Measurements from ENCODE around the gene UTF1. TPM values are rescaled to one million over a fixed set of nuclear protein-coding genes. Genes with fewer than 3 reads are reported as not detected.
A peak's percentile ranks its signal among the peaks of the same experiment; 100 is the strongest.

The UTF1 gene
- total RNA-seq, 2 experiments from 2014 or later = not detected

GRCh38 chr10:133247681-133248333 is 17.8 kb downstream of the UTF1 start:
- intact Hi-C loops (cut with micrococcal nuclease) = no loop called here
- H3K9me3 Mint-ChIP-seq = no peaks in the 10 kb centered on the region
- TF ChIP-seq CTCF (IDR thresholded peaks at IDR 0.05) = no peak
- POLR2A ChIA-PET = interaction anchor here (1.7 kb wide), 1 partner anchor 9 kb away, joined by 4 read pairs; no protein-coding TSS in a partner anchor
- H3K27ac Mint-ChIP-seq = no peak overlapping the region
- DNase-seq (no peak), ATAC-seq (no peak)
- peaks cover 6% of the 10 kb centered on the region for H3K27me3 Mint-ChIP-seq
- H3K4me1 Mint-ChIP-seq (ENCODE audit: low read depth) = no peaks in the 10 kb centered on the region
- CTCF ChIA-PET = interaction anchor here (1.0 to 1.5 kb wide), 3 partner anchors 15 to 71 kb away, joined by 3 read pairs; no protein-coding TSS in a partner anchor
- H3K36me3 Mint-ChIP-seq (ENCODE audit: low read depth) = no peaks in the 10 kb centered on the region
- no peak overlapping the region for H3K4me3 Mint-ChIP-seq

- DNase-seq = no peak
- Mint-ChIP-seq H3K9me3 (no peaks in the 10 kb centered on the region), H3K36me3 (ENCODE audit: low read depth) (no peaks in the 10 kb centered on the region), H3K4me1 (ENCODE audit: low read depth) (no peaks in the 10 kb centered on the region), H3K27ac (no peak overlapping the region), H3K4me3 (no peak overlapping the region), H3K27me3 (peaks cover 2% of the 10 kb centered on the region)
- ATAC-seq = no peak
- intact Hi-C loops (cut with micrococcal nuclease) = no loop called here
- ChIA-PET POLR2A (interaction anchor here (1.7 kb wide), 1 partner anchor 9 kb away, joined by 4 read pairs; no protein-coding TSS in a partner anchor), CTCF (interaction anchor here (1.2 kb wide), 1 partner anchor 27 kb away, joined by 3 read pairs; no protein-coding TSS in a partner anchor)
- TF ChIP-seq CTCF (IDR thresholded peaks at IDR 0.05) = no peak
These were observed 18.3 kb downstream of the UTF1 start for GRCh38 chr10:133248334-133248715.

- no peak overlapping the region for H3K4me3 Mint-ChIP-seq
- POLR2A ChIA-PET = no interaction called here
These were observed 19.2 kb downstream of the UTF1 start for GRCh38 chr10:133249094-133249780.

GRCh38 chr10:133249975-133250754 is 20.1 kb downstream of the UTF1 start:
- ATAC-seq (no peak), DNase-seq (no peak)
- CTCF ChIA-PET = no interaction called here
- Mint-ChIP-seq H3K27me3 (no peaks in the 10 kb centered on the region), H3K4me3 (no peak overlapping the region), H3K9me3 (no peaks in the 10 kb centered on the region), H3K27ac (no peak overlapping the region), H3K36me3 (ENCODE audit: low read depth) (no peaks in the 10 kb centered on the region), H3K4me1 (ENCODE audit: low read depth) (no peaks in the 10 kb centered on the region)
- intact Hi-C loops (cut with micrococcal nuclease) = no loop called here
- POLR2A ChIA-PET = no interaction called here
- TF ChIP-seq CTCF (IDR thresholded peaks at IDR 0.05) = no peak

More at GRCh38 chr10:133249094-133249780, 19.2 kb downstream of the UTF1 start:
- H3K27me3 Mint-ChIP-seq = peaks cover 2% of the 10 kb centered on the region
- H3K27ac Mint-ChIP-seq = no peak overlapping the region
- intact Hi-C loops (cut with micrococcal nuclease) = no loop called here
- CTCF ChIA-PET = no interaction called here
- no peaks in the 10 kb centered on the region for H3K4me1 Mint-ChIP-seq (ENCODE audit: low read depth)
- no peaks in the 10 kb centered on the region for H3K36me3 Mint-ChIP-seq (ENCODE audit: low read depth)
- TF ChIP-seq CTCF (IDR thresholded peaks at IDR 0.05) = no peak
- no peaks in the 10 kb centered on the region for H3K9me3 Mint-ChIP-seq
- ATAC-seq (peak; percentile 31), DNase-seq (no peak)

All from activated CD8-positive, alpha-beta T cell treated with anti-CD3 and anti-CD28 coated beads for 36 hours (primary cell).